ENCODE results near the gene FOSL2.

Gene FOSL2

DNA sequence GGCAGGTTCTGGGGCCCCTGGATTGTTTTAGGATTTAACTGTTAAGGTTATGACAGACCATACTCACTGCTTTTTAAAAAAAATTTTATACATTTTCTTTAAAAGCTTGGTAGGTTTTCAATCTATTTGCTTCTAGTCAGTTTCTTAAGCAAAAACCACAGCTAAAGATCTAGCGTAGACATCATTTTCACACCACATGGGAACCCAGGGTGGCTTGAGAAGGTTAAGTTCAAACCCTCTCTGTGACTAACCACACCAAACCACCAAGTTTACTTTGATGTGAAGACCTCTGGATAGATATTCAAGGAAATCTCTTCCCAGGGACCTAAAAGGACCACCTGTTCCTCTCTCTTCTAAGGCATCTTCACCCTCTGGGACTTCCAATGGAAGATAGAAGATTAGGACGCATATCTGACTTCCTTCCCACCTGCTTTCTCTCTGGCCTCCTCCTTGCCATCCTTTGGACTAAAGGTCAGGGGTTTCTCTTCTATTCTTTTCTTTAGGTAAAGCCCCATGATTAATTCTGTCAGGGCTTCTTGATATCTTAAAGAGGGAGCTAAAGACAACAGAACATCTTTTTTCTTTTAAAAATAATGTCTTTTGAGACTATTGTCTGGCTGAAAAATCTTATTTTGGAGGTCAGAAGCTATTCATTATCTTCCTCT is 32.3 kb downstream of the FOSL2 start:
- ChIA-PET POLR2A (no interaction called here), CTCF (no interaction called here)
- DNase-seq (ENCODE audit: extremely low spot score): no peak
- TF ChIP-seq ELF4 (IDR thresholded peaks at IDR 0.05): no peak
- TF ChIP-seq, protein P1, sequence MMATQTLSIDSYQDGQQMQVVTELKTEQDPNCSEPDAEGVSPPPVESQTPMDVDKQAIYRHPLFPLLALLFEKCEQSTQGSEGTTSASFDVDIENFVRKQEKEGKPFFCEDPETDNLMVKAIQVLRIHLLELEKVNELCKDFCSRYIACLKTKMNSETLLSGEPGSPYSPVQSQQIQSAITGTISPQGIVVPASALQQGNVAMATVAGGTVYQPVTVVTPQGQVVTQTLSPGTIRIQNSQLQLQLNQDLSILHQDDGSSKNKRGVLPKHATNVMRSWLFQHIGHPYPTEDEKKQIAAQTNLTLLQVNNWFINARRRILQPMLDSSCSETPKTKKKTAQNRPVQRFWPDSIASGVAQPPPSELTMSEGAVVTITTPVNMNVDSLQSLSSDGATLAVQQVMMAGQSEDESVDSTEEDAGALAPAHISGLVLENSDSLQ (IDR thresholded peaks at IDR 0.05): no peak
- TF ChIP-seq FOXA1 (IDR thresholded peaks at IDR 0.05): no peak
- no peak for TF ChIP-seq ZNF384 (IDR thresholded peaks at IDR 0.05)
- TF ChIP-seq L3MBTL2 (conservative IDR thresholded peaks at IDR 0.05): no peak
- no peak for TF ChIP-seq FOXM1 (IDR thresholded peaks at IDR 0.05; ENCODE audit: borderline replicate concordance)
- no peak for TF ChIP-seq FOXK2 (IDR thresholded peaks at IDR 0.05)
- TF ChIP-seq SUZ12 (IDR thresholded peaks at IDR 0.05): no peak
- TF ChIP-seq LEF1 (IDR thresholded peaks at IDR 0.05; ENCODE audit: borderline replicate concordance): no peak
- no peak for TF ChIP-seq BHLHE40 (IDR thresholded peaks at IDR 0.05; ENCODE audit: borderline replicate concordance)

GRCh38 chr2:28425464-28425835 is 32.8 kb downstream of the FOSL2 start:
- CTCF ChIA-PET: no interaction called here
- no peak for TF ChIP-seq SP1 (IDR thresholded peaks at IDR 0.05)
- TF ChIP-seq ZNF384 (IDR thresholded peaks at IDR 0.05): no peak
- no peak for TF ChIP-seq LEF1 (IDR thresholded peaks at IDR 0.05; ENCODE audit: borderline replicate concordance)
- no peak for TF ChIP-seq FOXM1 (IDR thresholded peaks at IDR 0.05; ENCODE audit: borderline replicate concordance)
- no peak for TF ChIP-seq FOXK2 (IDR thresholded peaks at IDR 0.05)
- DNase-seq (ENCODE audit: extremely low spot score): no peak
- POLR2A ChIA-PET: no interaction called here

DNA sequence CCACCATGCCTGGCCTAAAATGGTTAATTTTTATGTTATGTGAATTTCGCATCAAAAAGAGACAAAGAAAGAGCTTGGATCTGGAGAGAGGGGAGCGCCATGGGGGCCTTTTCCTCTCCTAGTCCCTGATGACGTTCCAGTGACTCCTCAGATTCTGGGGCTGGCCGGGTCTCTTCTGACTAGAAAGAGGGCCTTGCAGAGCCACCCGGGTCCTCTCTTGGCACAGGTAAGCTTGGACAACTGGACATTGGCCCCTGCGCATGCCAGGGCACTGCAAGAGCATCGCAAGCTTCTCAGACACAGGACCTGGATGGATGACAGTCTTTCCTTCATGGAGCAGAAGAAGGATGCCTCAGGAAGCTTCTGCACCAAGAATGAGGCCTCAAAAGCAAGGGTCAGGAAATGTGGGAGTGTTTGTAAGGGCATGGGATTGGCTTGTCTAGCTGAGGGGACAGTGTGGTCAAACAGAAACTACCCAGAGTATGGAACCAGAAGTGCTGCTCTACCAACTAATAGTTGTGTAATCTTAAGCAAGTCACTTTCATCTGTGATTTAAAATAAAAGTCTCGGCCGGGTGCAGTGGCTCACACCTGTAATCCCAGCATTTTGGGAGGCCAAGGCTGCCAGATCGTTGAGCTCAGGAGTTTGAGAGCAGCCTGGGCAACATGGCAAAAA is 35.2 kb downstream of the FOSL2 start:
- TF ChIP-seq FOXA1 (IDR thresholded peaks at IDR 0.05) (no peak), FOXM1 (IDR thresholded peaks at IDR 0.05; ENCODE audit: borderline replicate concordance) (no peak), LEF1 (IDR thresholded peaks at IDR 0.05; ENCODE audit: borderline replicate concordance) (no peak), L3MBTL2 (conservative IDR thresholded peaks at IDR 0.05) (no peak), TARDBP (IDR thresholded peaks at IDR 0.05) (no peak), ARNT (IDR thresholded peaks at IDR 0.05) (no peak), FOXK2 (IDR thresholded peaks at IDR 0.05) (no peak), HDGF (IDR thresholded peaks at IDR 0.05; ENCODE audit: borderline replicate concordance) (no peak), SP1 (IDR thresholded peaks at IDR 0.05) (no peak), BHLHE40 (IDR thresholded peaks at IDR 0.05; ENCODE audit: borderline replicate concordance) (no peak), ZNF384 (IDR thresholded peaks at IDR 0.05) (no peak), CTBP1 (IDR thresholded peaks at IDR 0.05; ENCODE audit: borderline replicate concordance) (no peak), ELF4 (IDR thresholded peaks at IDR 0.05) (no peak), NFRKB (IDR thresholded peaks at IDR 0.05) (no peak), SUZ12 (IDR thresholded peaks at IDR 0.05) (no peak)
- TF ChIP-seq, protein P1 (IDR thresholded peaks at IDR 0.05): no peak
- no peak for DNase-seq (ENCODE audit: extremely low spot score)
- ChIA-PET POLR2A (no interaction called here), CTCF (no interaction called here)

- ChIA-PET CTCF (no interaction called here), POLR2A (no interaction called here)
- TF ChIP-seq FOXM1 (IDR thresholded peaks at IDR 0.05; ENCODE audit: borderline replicate concordance) (no peak), L3MBTL2 (conservative IDR thresholded peaks at IDR 0.05) (no peak), HDGF (IDR thresholded peaks at IDR 0.05; ENCODE audit: borderline replicate concordance) (no peak), FOXA1 (IDR thresholded peaks at IDR 0.05) (no peak), CTBP1 (IDR thresholded peaks at IDR 0.05; ENCODE audit: borderline replicate concordance) (no peak), SUZ12 (IDR thresholded peaks at IDR 0.05) (no peak), ZNF384 (IDR thresholded peaks at IDR 0.05) (no peak), BHLHE40 (IDR thresholded peaks at IDR 0.05; ENCODE audit: borderline replicate concordance) (no peak), ELF4 (IDR thresholded peaks at IDR 0.05) (no peak), ARNT (IDR thresholded peaks at IDR 0.05) (no peak), TARDBP (IDR thresholded peaks at IDR 0.05) (no peak), FOXK2 (IDR thresholded peaks at IDR 0.05) (no peak), SP1 (IDR thresholded peaks at IDR 0.05) (no peak), LEF1 (IDR thresholded peaks at IDR 0.05; ENCODE audit: borderline replicate concordance) (no peak), NFRKB (IDR thresholded peaks at IDR 0.05) (no peak)
- TF ChIP-seq, protein P1 (IDR thresholded peaks at IDR 0.05): no peak
- no peak for DNase-seq (ENCODE audit: extremely low spot score)
Measured at GRCh38 chr2:28428486-28428885, 35.8 kb downstream of the FOSL2 start.

- ChIA-PET POLR2A (no interaction called here), CTCF (no interaction called here)
- DNase-seq (ENCODE audit: extremely low spot score): no peak
- TF ChIP-seq ARNT (IDR thresholded peaks at IDR 0.05): no peak
Measured at GRCh38 chr2:28429636-28430376, 37.1 kb downstream of the FOSL2 start.

DNA sequence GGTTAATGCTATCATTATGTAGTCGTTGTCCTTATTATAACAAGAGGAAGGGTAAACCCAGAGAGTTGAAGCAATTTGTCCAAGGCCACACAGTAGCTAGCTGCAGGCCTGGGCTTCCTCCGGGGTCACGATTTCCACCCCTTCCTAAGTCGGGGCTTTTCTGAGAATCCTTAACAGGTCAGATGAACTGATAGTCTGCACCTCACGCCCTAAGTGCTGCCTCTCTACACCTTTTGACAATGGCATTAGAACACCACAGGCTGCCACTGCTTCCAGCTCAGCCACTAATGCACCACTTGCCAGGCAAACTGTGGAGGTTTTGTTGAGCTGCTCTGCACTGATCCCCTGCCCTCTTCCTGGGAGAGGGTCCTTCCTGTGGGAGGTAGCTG is 37.7 kb downstream of the FOSL2 start:
- DNase-seq (ENCODE audit: extremely low spot score): no peak
- CTCF ChIA-PET: interaction anchor here (0.7 kb wide), 1 partner anchor 648 kb away, joined by 3 read pairs; no protein-coding TSS in a partner anchor
- POLR2A ChIA-PET: no interaction called here
- no peak for TF ChIP-seq CTBP1 (IDR thresholded peaks at IDR 0.05; ENCODE audit: borderline replicate concordance)
- TF ChIP-seq NFRKB (IDR thresholded peaks at IDR 0.05): no peak
- no peak for TF ChIP-seq ARNT (IDR thresholded peaks at IDR 0.05)
- TF ChIP-seq L3MBTL2 (conservative IDR thresholded peaks at IDR 0.05): no peak
- TF ChIP-seq ZNF384 (IDR thresholded peaks at IDR 0.05): no peak
- TF ChIP-seq TARDBP (IDR thresholded peaks at IDR 0.05): no peak
- no peak for TF ChIP-seq HDGF (IDR thresholded peaks at IDR 0.05; ENCODE audit: borderline replicate concordance)
- no peak for TF ChIP-seq SP1 (IDR thresholded peaks at IDR 0.05)
- no peak for TF ChIP-seq LEF1 (IDR thresholded peaks at IDR 0.05; ENCODE audit: borderline replicate concordance)
- no peak for TF ChIP-seq FOXK2 (IDR thresholded peaks at IDR 0.05)
